Endothelial cell of umbilical vein (primary cell): ENCODE results near the gene DPYSL4. TPM values are rescaled to one million over a fixed set of nuclear protein-coding genes. Genes with fewer than 3 reads are reported as not detected.

Experiments used
- BruUV-seq: library from RNA; stranded (reverse); fragments of 400-500 nt; replicated peaks from 2 replicates; lab custom pipeline; 2021; lab: Mats Ljungman, UMichigan
- CTCF ChIA-PET: fragments of 300-600, 350-600 bp; sonication (Branson Sonifier 250); formaldehyde crosslinking; loops from one replicate; lab custom pipeline; 2021; ENCODE audit warnings: antibody characterized with exemption, inconsistent platforms; lab: Charles Lee
- POLR2A ChIA-PET: fragments of 300-600, 350-600 bp; sonication (Branson Sonifier 250); formaldehyde crosslinking; loops from one replicate; lab custom pipeline; 2021; ENCODE audit warnings: antibody characterized with exemption, inconsistent platforms; lab: Charles Lee
- DNase-seq: peaks from one replicate; pipeline ENCODE4 v3.0.0-alpha.2; 2011; ENCODE audit warnings: low read depth, low spot score
- FAIRE-seq: peaks from 2 replicates; lab custom pipeline; 2011; peaks lifted over from hg19 to GRCh38; lab: Jason Lieb, UNC
- H2AFZ ChIP-seq: 2 replicates; pipeline ENCODE4 v1.6.0; 2012; ENCODE audit warnings: low read depth, low read length, control low read depth, inconsistent platforms
- H3K27ac ChIP-seq: 2 replicates; pipeline ENCODE4 v1.5.1; 2011; ENCODE audit warnings: low read depth, mild to moderate bottlenecking, control low read depth, low read length, moderate library complexity; ENCODE audit not compliant: insufficient read depth
- H3K27me3 ChIP-seq, 2 experiments: 2 replicates each; pipeline versions ENCODE4 v1.6.0 to v1.6.1; 2011; ENCODE audit warnings: low read length in 2 of 2, mixed read lengths in 1 of 2; ENCODE audit not compliant: control insufficient read depth in 2 of 2, insufficient read depth in 2 of 2
- H3K36me3 ChIP-seq, 2 experiments: 2 replicates in 1 of 2; 3 replicates in 1 of 2; pipeline ENCODE4 v1.5.1; 2011; ENCODE audit warnings: low read length in 2 of 2, mild to moderate bottlenecking in 1 of 2, moderate library complexity in 1 of 2; ENCODE audit not compliant: control insufficient read depth in 2 of 2, insufficient read depth in 2 of 2; ENCODE audit errors: extremely low read depth in 1 of 2
- H3K4me1 ChIP-seq: 3 replicates; pipeline ENCODE4 v1.5.1; 2011; ENCODE audit warnings: mild to moderate bottlenecking, low read length; ENCODE audit not compliant: control insufficient read depth, insufficient read depth; ENCODE audit errors: extremely low read depth
- H3K4me2 ChIP-seq: 2 replicates; pipeline ENCODE4 v1.6.1; 2011; ENCODE audit warnings: low read length, control low read depth, mixed read lengths; ENCODE audit not compliant: insufficient read depth
- H3K4me3 ChIP-seq, 3 experiments: fragments of 200-600 bp in 1 of 3; sonication (generic), shearing (Covaris generic) in 1 of 3; replicated peaks in 1 of 3; 2 replicates each; pipeline ENCODE4 v1.5.1; 2011 to 2016; ENCODE audit warnings: control low read depth in 3 of 3, low read length in 3 of 3, mild to moderate bottlenecking in 2 of 3, inconsistent platforms in 1 of 3, low read depth in 1 of 3, moderate library complexity in 1 of 3; ENCODE audit not compliant: insufficient read depth in 1 of 3
- H3K79me2 ChIP-seq: 2 replicates; pipeline ENCODE4 v1.6.0; 2012; ENCODE audit warnings: low read length, inconsistent platforms; ENCODE audit not compliant: control insufficient read depth, insufficient read depth
- H3K9ac ChIP-seq: replicated peaks from 2 replicates; pipeline ENCODE3; 2011; ENCODE audit warnings: low read length, control low read depth; ENCODE audit not compliant: insufficient read depth; ENCODE audit errors: extremely low read depth
- H3K9me1 ChIP-seq: replicated peaks from 3 replicates; pipeline ENCODE4 v1.6.0; 2011; ENCODE audit warnings: mild to moderate bottlenecking, low read length; ENCODE audit not compliant: control insufficient read depth, insufficient read depth; ENCODE audit errors: extremely low read depth
- H3K9me3 ChIP-seq: replicated peaks from 2 replicates; pipeline ENCODE4 v1.5.1; 2012; ENCODE audit warnings: low read length, inconsistent platforms; ENCODE audit not compliant: control insufficient read depth, insufficient read depth
- H4K20me1 ChIP-seq: replicated peaks from 2 replicates; pipeline ENCODE3; 2011; ENCODE audit warnings: mild to moderate bottlenecking, low read length; ENCODE audit not compliant: control insufficient read depth, insufficient read depth; ENCODE audit errors: extremely low read depth
- CTCF ChIP-seq, 2 donors: IDR thresholded peaks; 1 replicate in 1 of 2; 2 replicates in 1 of 2; pipeline ENCODE4 v1.5.1; 2011; ENCODE audit warnings: low read length in 2 of 2, mild to moderate bottlenecking in 2 of 2, moderate library complexity in 2 of 2, control low read depth in 1 of 2, inconsistent platforms in 1 of 2, low read depth in 1 of 2; ENCODE audit not compliant: insufficient read depth in 1 of 2; ENCODE audit errors: extremely low read depth in 1 of 2
- EZH2 ChIP-seq: IDR thresholded peaks from 2 replicates; pipeline ENCODE4 v1.6.1; 2012; ENCODE audit warnings: borderline replicate concordance, low read depth, mild to moderate bottlenecking, moderate library complexity, low read length, inconsistent platforms; ENCODE audit not compliant: severe bottlenecking
- FOS ChIP-seq: IDR thresholded peaks from 2 replicates; pipeline ENCODE4 v1.6.1; 2011; ENCODE audit warnings: mild to moderate bottlenecking, low read length, moderate library complexity, borderline replicate concordance; ENCODE audit not compliant: insufficient read depth
- GATA2 ChIP-seq: IDR thresholded peaks from 2 replicates; pipeline ENCODE4 v1.7.0; 2011; ENCODE audit warnings: low read depth, mild to moderate bottlenecking, moderate library complexity, mixed read lengths, low read length; ENCODE audit not compliant: insufficient read length, insufficient read depth
- JUN ChIP-seq: IDR thresholded peaks from 2 replicates; pipeline ENCODE4 v1.6.1; 2011; ENCODE audit warnings: borderline replicate concordance, low read depth; ENCODE audit not compliant: insufficient read length, insufficient read depth
- MYC ChIP-seq: IDR thresholded peaks from one replicate; pipeline ENCODE4 v1.6.1; 2011; ENCODE audit warnings: mild to moderate bottlenecking, low read depth, low read length
- POLR2A ChIP-seq: IDR thresholded peaks from 2 replicates; pipeline ENCODE4 v1.6.1; 2012; ENCODE audit warnings: low read depth, mild to moderate bottlenecking, control low read depth, low read length
- POLR2AphosphoS5 ChIP-seq: IDR thresholded peaks from 2 replicates; pipeline ENCODE4 v1.6.1; 2012; ENCODE audit warnings: low read depth, mild to moderate bottlenecking, control low read depth, low read length, moderate library complexity; ENCODE audit not compliant: insufficient read depth
- dilution Hi-C: fragments of 300-500 bp; cut with MboI; formaldehyde crosslinking; loops from one replicate; pipeline ENCODE4 v1.15.0; 2019; ENCODE audit warnings: low sequenced_read_pairs; ENCODE audit not compliant: extremely low pct_ligation_motif_present
- intact Hi-C: fragments of 100-400 bp; cut with micrococcal nuclease; formaldehyde crosslinking; loops from one replicate; pipeline ENCODE4 v1.10.0; 2022
- polyA plus RNA-seq, 4 experiments: library from polyadenylated mRNA; depleted of rRNA in 3 of 4; stranded (reverse) in 3 of 4; unstranded in 1 of 4; fragments of >200 nt; gene quantifications; 2 replicates each; pipeline versions ENCODE4 v1.2.1 to v1.2.3, GENCODE V29; 2011 to 2012; ENCODE audit warnings: missing spikeins in 1 of 4
- total RNA-seq: library from RNA; stranded (reverse); gene quantifications from 2 replicates; pipeline ENCODE4 v1.2.3, GENCODE V29; 2021
- TF ChIP-seq, protein P1 (sequence below): IDR thresholded peaks from 2 replicates; pipeline ENCODE4 v1.6.1; 2011; ENCODE audit not compliant: insufficient read depth, insufficient read length

DPYSL4 gene
- total and polyA plus RNA-seq, 2 donors (not counting 3 experiments of a cell fraction or from before 2014, with no cell fraction given) = 27.1 to 60.0 TPM

DNA sequence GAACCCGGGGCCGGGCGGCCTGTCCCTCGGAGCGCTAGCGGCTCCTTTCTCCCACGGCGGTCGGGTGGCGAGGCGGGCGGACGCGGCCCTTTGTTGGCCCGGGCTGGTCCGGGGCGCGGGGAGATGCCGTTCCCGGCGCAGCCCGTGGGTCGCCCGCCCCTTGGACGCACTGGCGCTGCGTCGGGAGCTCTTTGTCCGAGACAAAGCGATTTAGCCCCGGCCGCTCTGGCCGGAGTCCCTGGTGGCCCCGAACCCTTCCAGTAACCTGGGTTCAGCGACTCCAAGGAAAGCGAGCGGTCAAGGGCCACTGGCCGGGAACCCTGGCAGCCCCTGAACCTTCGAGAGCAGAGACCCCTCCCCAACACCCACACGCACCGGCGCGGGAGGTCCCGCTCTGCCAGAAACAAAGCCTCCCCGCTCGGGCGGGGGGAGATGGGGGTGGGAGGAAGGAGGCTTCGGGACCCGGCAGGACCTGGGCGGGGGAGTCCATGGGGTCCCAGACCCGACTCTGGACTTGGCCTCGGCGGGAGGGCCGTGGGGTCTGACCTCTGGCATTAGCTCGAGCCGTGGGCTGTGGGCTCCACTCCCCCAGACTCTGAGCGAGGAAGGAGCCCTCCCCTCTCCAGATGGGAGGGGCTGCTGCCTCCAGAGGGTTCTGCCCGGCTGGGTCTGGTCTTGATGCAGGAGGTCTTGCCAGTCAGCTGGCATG lies 836 bp downstream of the DPYSL4 start:
- Histone ChIP-seq H3K4me1 (no peaks in the 10 kb centered on the region), H3K27ac (no peak overlapping the region), H3K79me2 (no peaks in the 10 kb centered on the region), H3K27me3 (peaks cover 9 to 21% of the 10 kb centered on the region in 2 experiments), H3K9me3 (no peaks in the 10 kb centered on the region), H4K20me1 (no peaks in the 10 kb centered on the region), H3K4me3 (peak overlapping the region in 2 of 3 experiments; percentile 53 to 79), H3K9ac (peak overlapping the region; percentile 66), H2AFZ (no peak overlapping the region), H3K4me2 (peak overlapping the region; percentile 27), H3K36me3 (no peaks in the 10 kb centered on the region), H3K9me1 (no peaks in the 10 kb centered on the region)
- DNase-seq (peak; percentile 12), FAIRE-seq (no peak)
- CTCF ChIA-PET = no interaction called here
- intact Hi-C loops (no loop called here), dilution Hi-C loops (no loop called here)
- TF ChIP-seq EZH2 = peak; percentile 82
- TF ChIP-seq CTCF (IDR thresholded peaks at IDR 0.05; ENCODE audit: extremely low read depth in 1 of 2, insufficient read depth in 1 of 2, low read depth in 1 of 2, low read length in 2 of 2) = no peak
- POLR2A ChIA-PET = no interaction called here
- BruUV-seq = TSS peak; percentile 25

DNA sequence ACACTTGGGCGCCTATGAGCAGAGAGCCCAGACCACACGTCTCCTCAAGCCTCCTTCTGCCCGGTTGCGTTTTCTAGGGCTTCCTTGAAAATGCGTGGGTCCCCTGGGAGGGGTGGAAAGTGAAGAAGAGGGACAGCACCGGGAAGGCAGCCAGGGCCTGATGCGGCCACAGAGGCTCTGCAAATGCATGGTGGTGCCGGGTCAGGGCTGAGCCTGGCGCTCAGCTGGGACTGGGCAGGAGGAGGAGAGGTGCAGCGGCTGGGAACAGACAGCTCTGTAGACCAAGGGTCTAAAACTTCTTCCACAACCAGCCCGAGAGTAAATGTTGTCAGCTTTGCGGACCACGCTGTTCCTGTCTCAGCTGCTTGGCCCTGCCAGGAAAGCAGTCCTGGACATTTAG lies 1.6 kb downstream of the DPYSL4 start:
- Histone ChIP-seq H3K27ac (no peak overlapping the region), H3K9ac (no peak overlapping the region), H3K4me3 (no peak overlapping the region), H3K9me1 (no peaks in the 10 kb centered on the region), H3K9me3 (no peaks in the 10 kb centered on the region), H3K4me2 (no peak overlapping the region), H3K27me3 (peaks cover 9 to 20% of the 10 kb centered on the region in 2 experiments), H3K36me3 (no peaks in the 10 kb centered on the region), H3K4me1 (no peaks in the 10 kb centered on the region), H3K79me2 (no peaks in the 10 kb centered on the region), H4K20me1 (no peaks in the 10 kb centered on the region), H2AFZ (no peak overlapping the region)
- intact Hi-C loops = no loop called here
- FAIRE-seq (no peak), DNase-seq (no peak)
- TF ChIP-seq MYC = no peak
- TF ChIP-seq CTCF (IDR thresholded peaks at IDR 0.05; ENCODE audit: extremely low read depth in 1 of 2, insufficient read depth in 1 of 2, low read depth in 1 of 2, low read length in 2 of 2) = no peak
- TF ChIP-seq GATA2 = no peak
- TF ChIP-seq FOS = no peak
- TF ChIP-seq JUN = no peak
- TF ChIP-seq POLR2A = no peak
- no peak for TF ChIP-seq EZH2
- TF ChIP-seq POLR2AphosphoS5 = no peak
- TF ChIP-seq, protein P1, sequence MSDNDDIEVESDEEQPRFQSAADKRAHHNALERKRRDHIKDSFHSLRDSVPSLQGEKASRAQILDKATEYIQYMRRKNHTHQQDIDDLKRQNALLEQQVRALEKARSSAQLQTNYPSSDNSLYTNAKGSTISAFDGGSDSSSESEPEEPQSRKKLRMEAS = no peak
- BruUV-seq = no TSS peak
- ChIA-PET POLR2A (no interaction called here), CTCF (no interaction called here)
- dilution Hi-C loops = no loop called here
